ENCODE data around the gene KRTAP12-3. TPM values are rescaled to one million over a fixed set of nuclear protein-coding genes. Genes with fewer than 3 reads are reported as not detected.
"Not testable (repeated sequence)": the region's sequence is repeated elsewhere in the genome, so short reads cannot be mapped to it uniquely, and the experiment has no call there.

The KRTAP12-3 gene
- total RNA-seq, 2 donors from 2014 or later, result not detected

- no peak overlapping the region for H3K27ac ChIP-seq (ENCODE audit: low read depth, low read length)
- H3K36me3 Mint-ChIP-seq (ENCODE audit: low read depth), result no peaks in the 10 kb centered on the region
- peaks cover 10% of the 10 kb centered on the region for H3K4me1 Mint-ChIP-seq
- H3K9ac ChIP-seq (ENCODE audit: extremely low read depth, low read length, poor library complexity, severe bottlenecking), result no peak overlapping the region
- 86 to 93% methylated on average over 7 to 9 of the region's 11 CpGs for WGBS, 2 experiments (ENCODE audit: insufficient coverage in 1 of 2, insufficient read length in 1 of 2)
- no peaks in the 10 kb centered on the region for H3K27me3 ChIP-seq (ENCODE audit: control insufficient read depth, insufficient read depth, low read length, poor library complexity, severe bottlenecking)
- H3K36me3 ChIP-seq (ENCODE audit: control insufficient read depth, insufficient read depth, low read length), result no peaks in the 10 kb centered on the region
- no peaks in the 10 kb centered on the region for H3K4me1 ChIP-seq (ENCODE audit: control insufficient read depth, insufficient read depth, low read length)
- no peaks in the 10 kb centered on the region for H3K27me3 Mint-ChIP-seq (ENCODE audit: insufficient read depth)
- H3K9me3 ChIP-seq (ENCODE audit: control insufficient read depth, low read length), result peaks cover 6% of the 10 kb centered on the region
- no peak for TF ChIP-seq CTCF (conservative IDR thresholded peaks at IDR 0.05)
- DNase-seq, result no peak
- no peak overlapping the region for H3K4me3 Mint-ChIP-seq
- H3K27ac Mint-ChIP-seq, result no peak overlapping the region
- H3K4me3 ChIP-seq (ENCODE audit: low read length), result no peak overlapping the region
- peaks cover 13% of the 10 kb centered on the region for H3K9me3 Mint-ChIP-seq
Observed at GRCh38 chr21:44658913-44659595, 1.3 kb downstream of the KRTAP12-3 start.

GRCh38 chr21:44661567-44661966 lies 3.8 kb downstream of the KRTAP12-3 start:
- H3K27me3 ChIP-seq (ENCODE audit: control insufficient read depth, insufficient read depth, low read length, poor library complexity, severe bottlenecking); H3K4me1 ChIP-seq (ENCODE audit: control insufficient read depth, insufficient read depth, low read length); H3K27me3 Mint-ChIP-seq (ENCODE audit: insufficient read depth); H3K9ac ChIP-seq (ENCODE audit: extremely low read depth, low read length, poor library complexity, severe bottlenecking); H3K27ac ChIP-seq (ENCODE audit: low read depth, low read length); H3K27ac Mint-ChIP-seq; H3K36me3 ChIP-seq (ENCODE audit: control insufficient read depth, insufficient read depth, low read length); H3K9me3 ChIP-seq (ENCODE audit: control insufficient read depth, low read length); H3K4me3 ChIP-seq (ENCODE audit: low read length); DNase-seq; H3K4me3 Mint-ChIP-seq; H3K36me3 Mint-ChIP-seq (ENCODE audit: low read depth): not testable (repeated sequence)
- peaks cover 10% of the 10 kb centered on the region for H3K4me1 Mint-ChIP-seq
- 44 to 65% methylated on average over 2 to 6 of the region's 7 CpGs for WGBS, 2 experiments (ENCODE audit: insufficient coverage in 1 of 2, insufficient read length in 1 of 2)
- peaks cover 12% of the 10 kb centered on the region for H3K9me3 Mint-ChIP-seq

GRCh38 chr21:44664691-44665090 lies 7.0 kb downstream of the KRTAP12-3 start:
- no peaks in the 10 kb centered on the region for H3K4me1 ChIP-seq (ENCODE audit: control insufficient read depth, insufficient read depth, low read length)
- Mint-ChIP-seq H3K27ac (no peak overlapping the region), H3K36me3 (ENCODE audit: low read depth) (no peaks in the 10 kb centered on the region), H3K9me3 (peaks cover 26% of the 10 kb centered on the region), H3K4me1 (peaks cover 4% of the 10 kb centered on the region), H3K4me3 (no peak overlapping the region), H3K27me3 (ENCODE audit: insufficient read depth) (peaks cover 6% of the 10 kb centered on the region)
- no peak overlapping the region for H3K27ac ChIP-seq (ENCODE audit: low read depth, low read length)
- 87 to 92% methylated on average over 1 to 5 of the region's 5 CpGs for WGBS, 2 experiments (ENCODE audit: insufficient coverage in 1 of 2, insufficient read length in 1 of 2)
- H3K9ac ChIP-seq (ENCODE audit: extremely low read depth, low read length, poor library complexity, severe bottlenecking), result no peak overlapping the region
- peaks cover 8% of the 10 kb centered on the region for H3K9me3 ChIP-seq (ENCODE audit: control insufficient read depth, low read length)
- H3K27me3 ChIP-seq (ENCODE audit: control insufficient read depth, insufficient read depth, low read length, poor library complexity, severe bottlenecking), result no peaks in the 10 kb centered on the region
- no peak for TF ChIP-seq CTCF (conservative IDR thresholded peaks at IDR 0.05)
- no peaks in the 10 kb centered on the region for H3K36me3 ChIP-seq (ENCODE audit: control insufficient read depth, insufficient read depth, low read length)
- DNase-seq, result no peak
- no peak overlapping the region for H3K4me3 ChIP-seq (ENCODE audit: low read length)

All from endodermal cell (in vitro differentiated cells).